Upper lobe of right lung (tissue), 1 donor: ENCODE data around the gene TMEM272. TPM values are rescaled to one million over a fixed set of nuclear protein-coding genes. Genes with fewer than 3 reads are reported as not detected.

ENCODE experiments used
- ATAC-seq: fragments of 200-7000 bp; cut with Tn5 transposase; one replicate; pipeline ENCODE4 v1.9.1; 2020; ENCODE audit warnings: mild to moderate bottlenecking, moderate library complexity
- DNase-seq: peaks from one replicate; pipeline ENCODE4 v3.0.0-alpha.2; 2020
- H3K27ac ChIP-seq: fragments of 200-600 bp; one replicate; pipeline ENCODE4 v1.8.0; 2022
- H3K27me3 ChIP-seq: fragments of 200-600 bp; one replicate; pipeline ENCODE4 v1.8.0; 2022; ENCODE audit warnings: mild to moderate bottlenecking
- H3K36me3 ChIP-seq: fragments of 200-600 bp; one replicate; pipeline ENCODE4 v1.8.0; 2022
- H3K4me1 ChIP-seq: fragments of 200-600 bp; one replicate; pipeline ENCODE4 v1.8.0; 2022
- H3K4me3 ChIP-seq: fragments of 200-600 bp; one replicate; pipeline ENCODE4 v1.8.0; 2022; ENCODE audit warnings: mild to moderate bottlenecking
- H3K9me3 ChIP-seq: fragments of 200-600 bp; one replicate; pipeline ENCODE4 v1.8.0; 2022
- CTCF ChIP-seq: fragments of 200-600 bp; IDR thresholded peaks from one replicate; pipeline ENCODE4 v1.8.0; 2022; ENCODE audit warnings: antibody characterized with exemption
- intact Hi-C: fragments of 100-400 bp; cut with DNase I; formaldehyde crosslinking; loops from one replicate; pipeline ENCODE4 v1.11.0; 2022
- total RNA-seq: library from RNA; stranded (reverse); fragmentation: NEBNext Ultra II Directional; extraction: Animal tissue kit (Norgen Biotek cat#: 25700); gene quantifications from one replicate; pipeline ENCODE4 v1.2.1, GENCODE V29; 2021
- donor health status: DM: no; HTN: yes; CAD: no; lungs with severe emphysema.

Gene TMEM272
- total RNA-seq, 1 donor from 2014 or later, result not detected

- H3K9me3 ChIP-seq, result no peaks in the 10 kb centered on the region
- TF ChIP-seq CTCF, result no peak
- H3K27ac ChIP-seq, result no peak overlapping the region
- H3K36me3 ChIP-seq, result no peaks in the 10 kb centered on the region
- intact Hi-C loops, result no loop called here
- H3K27me3 ChIP-seq, result no peaks in the 10 kb centered on the region
- H3K4me1 ChIP-seq, result peaks cover 23% of the 10 kb centered on the region
- no peak for DNase-seq
- no peak overlapping the region for H3K4me3 ChIP-seq
- no peak for ATAC-seq
Observed at GRCh38 chr13:51819544-51819943, 25.4 kb downstream of the TMEM272 start.

- intact Hi-C loops, result no loop called here
- no peak overlapping the region for H3K27ac ChIP-seq
- H3K9me3 ChIP-seq, result no peaks in the 10 kb centered on the region
- H3K4me3 ChIP-seq, result no peak overlapping the region
- H3K36me3 ChIP-seq, result no peaks in the 10 kb centered on the region
- no peak for ATAC-seq
- no peak for DNase-seq
- TF ChIP-seq CTCF, result no peak
- H3K27me3 ChIP-seq, result no peaks in the 10 kb centered on the region
- H3K4me1 ChIP-seq, result peaks cover 20% of the 10 kb centered on the region
Observed at GRCh38 chr13:51818781-51819511, 26.0 kb downstream of the TMEM272 start.

GRCh38 chr13:51818276-51818675 is 26.7 kb downstream of the TMEM272 start:
- ATAC-seq (no peak), DNase-seq (no peak)
- TF ChIP-seq CTCF, result no peak
- Histone ChIP-seq H3K4me1 (peaks cover 20% of the 10 kb centered on the region), H3K27ac (no peak overlapping the region), H3K36me3 (no peaks in the 10 kb centered on the region), H3K9me3 (no peaks in the 10 kb centered on the region), H3K27me3 (no peaks in the 10 kb centered on the region), H3K4me3 (no peak overlapping the region)
- intact Hi-C loops, result no loop called here

- DNase-seq (no peak), ATAC-seq (no peak)
- TF ChIP-seq CTCF, result no peak
- intact Hi-C loops, result no loop called here
- Histone ChIP-seq H3K27me3 (no peaks in the 10 kb centered on the region), H3K36me3 (no peaks in the 10 kb centered on the region), H3K4me3 (no peak overlapping the region), H3K9me3 (no peaks in the 10 kb centered on the region), H3K4me1 (peaks cover 20% of the 10 kb centered on the region), H3K27ac (no peak overlapping the region)
Observed at GRCh38 chr13:51817717-51818116, 27.3 kb downstream of the TMEM272 start.

GRCh38 chr13:51816604-51817249 is 28.2 kb downstream of the TMEM272 start:
- H3K36me3 ChIP-seq, result no peaks in the 10 kb centered on the region
- H3K9me3 ChIP-seq, result no peaks in the 10 kb centered on the region
- DNase-seq, result no peak
- no peaks in the 10 kb centered on the region for H3K27me3 ChIP-seq
- H3K4me3 ChIP-seq, result no peak overlapping the region
- H3K4me1 ChIP-seq, result peaks cover 10% of the 10 kb centered on the region
- no peak for TF ChIP-seq CTCF
- intact Hi-C loops, result no loop called here
- no peak for ATAC-seq
- H3K27ac ChIP-seq, result no peak overlapping the region
